Mucosa of descending colon (tissue), 3 donors: ENCODE data around the gene ARHGEF10L. TPM values are rescaled to one million over a fixed set of nuclear protein-coding genes. Genes with fewer than 3 reads are reported as not detected.

Experiments used
- ATAC-seq: fragments of 200-7000 bp; cut with Tn5 transposase; one replicate; pipeline ENCODE4 v1.9.1; 2020; ENCODE audit warnings: mild to moderate bottlenecking, moderate library complexity
- DNase-seq, 3 donors: peaks; one replicate each; pipeline ENCODE4 v3.0.0-alpha.2; 2020
- H3K36me3 ChIP-seq: fragments of 200-600 bp; one replicate; pipeline ENCODE4 v1.8.0; 2021; ENCODE audit warnings: low read depth, mild to moderate bottlenecking
- H3K4me1 ChIP-seq: fragments of 200-600 bp; one replicate; pipeline ENCODE4 v1.8.0; 2021; ENCODE audit warnings: low read depth, mild to moderate bottlenecking
- H3K4me3 ChIP-seq: fragments of 200-600 bp; one replicate; pipeline ENCODE4 v1.8.0; 2021; ENCODE audit warnings: mild to moderate bottlenecking
- H3K9me3 ChIP-seq: fragments of 200-600 bp; one replicate; pipeline ENCODE4 v1.8.0; 2021; ENCODE audit warnings: mild to moderate bottlenecking
- intact Hi-C, 2 donors: fragments of 100-400 bp; cut with DNase I in 1 of 2; cut with micrococcal nuclease in 1 of 2; formaldehyde crosslinking; loops; one replicate each; pipeline versions ENCODE4 v1.11.0 to v1.11.1; 2022; cut with DNase I, micrococcal nuclease
- total RNA-seq, 3 donors: library from RNA; stranded (reverse); fragmentation: NEBNext Ultra II Directional in 2 of 3; extraction: Animal tissue kit (Norgen Biotek cat#: 25700) in 2 of 3; gene quantifications; one replicate each; pipeline versions ENCODE4 v1.2.1 to v1.2.4, GENCODE V29; 2021 to 2023
- TF ChIP-seq, protein P1 (sequence below): fragments of 200-600 bp; IDR thresholded peaks from one replicate; pipeline ENCODE4 v1.8.0; 2022; ENCODE audit warnings: antibody characterized with exemption, mild to moderate bottlenecking
- donor health status: DM: no; HTN: no; CAD: no; lungs with moderate emphysema.
- donor health status: DM: no; HTN: no; CAD: no.
- donor health status: DM: no; HTN: yes; CAD: no.

The ARHGEF10L gene
- total RNA-seq, 3 donors from 2014 or later = 87.6 to 146 (median 144) TPM

GRCh38 chr1:17679856-17680255, 140.4 kb downstream of the ARHGEF10L start:
- TF ChIP-seq, protein P1, sequence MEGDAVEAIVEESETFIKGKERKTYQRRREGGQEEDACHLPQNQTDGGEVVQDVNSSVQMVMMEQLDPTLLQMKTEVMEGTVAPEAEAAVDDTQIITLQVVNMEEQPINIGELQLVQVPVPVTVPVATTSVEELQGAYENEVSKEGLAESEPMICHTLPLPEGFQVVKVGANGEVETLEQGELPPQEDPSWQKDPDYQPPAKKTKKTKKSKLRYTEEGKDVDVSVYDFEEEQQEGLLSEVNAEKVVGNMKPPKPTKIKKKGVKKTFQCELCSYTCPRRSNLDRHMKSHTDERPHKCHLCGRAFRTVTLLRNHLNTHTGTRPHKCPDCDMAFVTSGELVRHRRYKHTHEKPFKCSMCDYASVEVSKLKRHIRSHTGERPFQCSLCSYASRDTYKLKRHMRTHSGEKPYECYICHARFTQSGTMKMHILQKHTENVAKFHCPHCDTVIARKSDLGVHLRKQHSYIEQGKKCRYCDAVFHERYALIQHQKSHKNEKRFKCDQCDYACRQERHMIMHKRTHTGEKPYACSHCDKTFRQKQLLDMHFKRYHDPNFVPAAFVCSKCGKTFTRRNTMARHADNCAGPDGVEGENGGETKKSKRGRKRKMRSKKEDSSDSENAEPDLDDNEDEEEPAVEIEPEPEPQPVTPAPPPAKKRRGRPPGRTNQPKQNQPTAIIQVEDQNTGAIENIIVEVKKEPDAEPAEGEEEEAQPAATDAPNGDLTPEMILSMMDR = no peak
- no peaks in the 10 kb centered on the region for H3K36me3 ChIP-seq
- no peak overlapping the region for H3K4me3 ChIP-seq
- H3K9me3 ChIP-seq = no peaks in the 10 kb centered on the region
- intact Hi-C loops = no loop called here
- no peak for DNase-seq
- H3K4me1 ChIP-seq = no peaks in the 10 kb centered on the region
- ATAC-seq = peak; percentile 12

- Histone ChIP-seq H3K36me3 (no peaks in the 10 kb centered on the region), H3K4me1 (no peaks in the 10 kb centered on the region), H3K9me3 (no peaks in the 10 kb centered on the region), H3K4me3 (no peak overlapping the region)
- ATAC-seq = no peak
- TF ChIP-seq, protein P1 = no peak
- intact Hi-C loops = no loop called here
- no peak for DNase-seq
Measured at GRCh38 chr1:17680308-17680707, 140.8 kb downstream of the ARHGEF10L start.

GRCh38 chr1:17682400-17682799, 142.9 kb downstream of the ARHGEF10L start:
- peaks cover 4% of the 10 kb centered on the region for H3K36me3 ChIP-seq
- no peaks in the 10 kb centered on the region for H3K9me3 ChIP-seq
- no peaks in the 10 kb centered on the region for H3K4me1 ChIP-seq
- H3K4me3 ChIP-seq = no peak overlapping the region
- intact Hi-C loops = no loop called here
- ATAC-seq = no peak
- no peak for DNase-seq
- TF ChIP-seq, protein P1 = no peak

- intact Hi-C loops = no loop called here
- peaks cover 8% of the 10 kb centered on the region for H3K36me3 ChIP-seq
- DNase-seq = no peak
- TF ChIP-seq, protein P1 = no peak
- ATAC-seq = no peak
- H3K9me3 ChIP-seq = no peaks in the 10 kb centered on the region
- H3K4me1 ChIP-seq = no peaks in the 10 kb centered on the region
- no peak overlapping the region for H3K4me3 ChIP-seq
Measured at GRCh38 chr1:17683598-17683997, 144.1 kb downstream of the ARHGEF10L start.

GRCh38 chr1:17684810-17685209, 145.3 kb downstream of the ARHGEF10L start:
- H3K4me1 ChIP-seq = no peaks in the 10 kb centered on the region
- TF ChIP-seq, protein P1 = no peak
- intact Hi-C loops = no loop called here
- H3K36me3 ChIP-seq = peaks cover 8% of the 10 kb centered on the region
- no peaks in the 10 kb centered on the region for H3K9me3 ChIP-seq
- ATAC-seq (no peak), DNase-seq (no peak)
- H3K4me3 ChIP-seq = no peak overlapping the region

DNA sequence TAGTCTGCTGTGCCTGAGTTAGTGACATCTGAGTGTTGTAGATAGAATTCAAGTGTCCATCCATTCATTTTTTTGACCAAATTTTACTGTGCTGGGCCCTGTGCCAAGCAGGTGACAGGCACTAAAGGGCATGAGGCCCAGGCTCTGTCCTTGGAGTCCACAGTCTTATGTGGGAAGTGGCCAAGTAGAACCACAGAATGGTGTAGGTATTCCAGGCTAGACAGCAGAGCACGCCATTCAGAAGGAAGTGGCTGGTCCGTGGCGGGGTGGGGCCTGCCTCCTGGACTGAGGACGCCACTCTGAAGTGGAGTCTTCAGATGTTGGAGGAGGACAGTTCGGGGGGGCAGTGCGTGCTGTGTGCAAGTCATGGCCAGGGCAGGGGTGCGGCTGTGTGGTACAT, 146.8 kb downstream of the ARHGEF10L start:
- peak; percentile 34 for ATAC-seq
- peaks cover 8% of the 10 kb centered on the region for H3K36me3 ChIP-seq

More for the DNA sequence above, 146.8 kb downstream of the ARHGEF10L start:
- TF ChIP-seq, protein P1 = no peak
- intact Hi-C loops = no loop called here
- H3K9me3 ChIP-seq = no peaks in the 10 kb centered on the region
- DNase-seq = no peak
- H3K4me3 ChIP-seq = no peak overlapping the region
- H3K4me1 ChIP-seq = no peaks in the 10 kb centered on the region
